Fibroblast of pulmonary artery (primary cell): ENCODE measurements around the gene NR2F1-AS1.
A peak's percentile ranks its signal among the peaks of the same experiment; 100 is the strongest.

Experiments
- DNase-seq: peaks from one replicate; pipeline ENCODE4 v3.0.0-alpha.2; 2010; ENCODE audit warnings: low read depth
- H3K4me3 ChIP-seq: replicated peaks from 2 replicates; pipeline ENCODE4 v1.5.1; 2011; ENCODE audit warnings: low read depth, mild to moderate bottlenecking, control low read depth, low read length, moderate library complexity
- TF ChIP-seq, protein P1 (sequence below): IDR thresholded peaks from 2 replicates; pipeline ENCODE4 v1.5.1; 2011; ENCODE audit warnings: mild to moderate bottlenecking, control low read depth, low read length, inconsistent platforms; ENCODE audit errors: missing control alignments

Gene NR2F1-AS1

DNA sequence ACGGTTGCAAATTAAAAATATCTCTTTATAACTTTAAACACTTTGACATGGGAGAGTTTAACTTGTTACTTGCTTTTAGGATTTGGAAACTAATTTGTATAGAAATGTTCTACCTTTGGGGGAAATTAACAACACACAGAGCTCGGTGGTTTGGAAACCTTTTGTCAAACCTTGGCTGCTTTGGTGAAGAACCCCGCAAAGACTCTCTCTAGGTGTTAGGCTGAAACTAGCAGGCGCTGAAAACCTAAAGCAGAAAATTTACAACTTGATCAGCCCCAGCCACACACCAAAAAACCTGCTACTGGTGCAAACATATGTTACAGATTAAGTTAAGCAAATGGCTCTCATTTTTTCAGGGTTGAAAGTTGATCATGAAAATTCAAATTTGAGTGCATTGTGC lies 27.8 kb upstream of the NR2F1-AS1 start:
- H3K4me3 ChIP-seq, result no peak overlapping the region
- TF ChIP-seq, protein P1, sequence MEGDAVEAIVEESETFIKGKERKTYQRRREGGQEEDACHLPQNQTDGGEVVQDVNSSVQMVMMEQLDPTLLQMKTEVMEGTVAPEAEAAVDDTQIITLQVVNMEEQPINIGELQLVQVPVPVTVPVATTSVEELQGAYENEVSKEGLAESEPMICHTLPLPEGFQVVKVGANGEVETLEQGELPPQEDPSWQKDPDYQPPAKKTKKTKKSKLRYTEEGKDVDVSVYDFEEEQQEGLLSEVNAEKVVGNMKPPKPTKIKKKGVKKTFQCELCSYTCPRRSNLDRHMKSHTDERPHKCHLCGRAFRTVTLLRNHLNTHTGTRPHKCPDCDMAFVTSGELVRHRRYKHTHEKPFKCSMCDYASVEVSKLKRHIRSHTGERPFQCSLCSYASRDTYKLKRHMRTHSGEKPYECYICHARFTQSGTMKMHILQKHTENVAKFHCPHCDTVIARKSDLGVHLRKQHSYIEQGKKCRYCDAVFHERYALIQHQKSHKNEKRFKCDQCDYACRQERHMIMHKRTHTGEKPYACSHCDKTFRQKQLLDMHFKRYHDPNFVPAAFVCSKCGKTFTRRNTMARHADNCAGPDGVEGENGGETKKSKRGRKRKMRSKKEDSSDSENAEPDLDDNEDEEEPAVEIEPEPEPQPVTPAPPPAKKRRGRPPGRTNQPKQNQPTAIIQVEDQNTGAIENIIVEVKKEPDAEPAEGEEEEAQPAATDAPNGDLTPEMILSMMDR, result no peak
- no peak for DNase-seq

DNA sequence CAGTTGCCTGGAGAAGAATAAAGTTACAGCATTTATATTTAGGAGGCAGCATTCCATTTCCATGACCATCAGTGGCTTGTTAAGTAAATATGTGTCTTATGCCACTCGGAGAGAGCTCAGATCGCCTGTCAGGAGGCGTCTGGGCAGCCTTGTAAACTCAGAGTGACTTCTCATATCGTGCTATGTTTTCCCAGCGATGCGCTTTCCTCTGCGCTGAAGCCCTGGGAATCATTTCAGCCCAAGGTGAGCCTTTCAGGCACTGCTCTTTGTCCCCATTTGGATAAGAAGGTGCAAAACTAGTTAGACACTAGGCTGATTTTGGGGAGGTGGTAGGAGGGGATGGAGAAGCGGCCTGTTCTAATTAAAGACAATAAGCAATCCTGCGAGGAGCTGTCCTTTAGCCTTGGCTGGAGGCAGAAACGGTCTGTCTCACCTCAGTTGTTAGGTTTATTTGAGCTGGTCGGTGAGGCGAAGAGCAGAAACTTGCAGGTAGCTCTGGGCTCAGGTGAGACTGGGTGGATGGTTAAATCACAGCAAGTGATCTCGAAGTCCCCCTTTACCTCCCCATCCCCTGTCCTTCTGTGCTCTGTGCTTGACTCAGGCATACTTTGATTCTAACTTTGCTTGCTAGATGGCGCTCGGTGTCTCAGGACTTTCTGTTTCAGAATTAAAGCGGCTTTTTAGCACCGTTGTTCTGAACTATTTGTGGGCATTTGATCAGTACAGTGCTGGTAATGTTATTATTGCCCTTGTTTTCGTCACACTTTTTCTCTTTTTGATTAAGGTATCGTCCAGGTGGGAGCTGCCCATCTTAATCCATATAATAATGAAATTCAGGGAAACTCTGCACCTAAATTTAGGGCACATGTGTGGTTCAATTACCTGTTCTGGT lies 26.6 kb upstream of the NR2F1-AS1 start:
- DNase-seq, result peak; percentile 74
- TF ChIP-seq, protein P1, result peak; percentile 70

DNA sequence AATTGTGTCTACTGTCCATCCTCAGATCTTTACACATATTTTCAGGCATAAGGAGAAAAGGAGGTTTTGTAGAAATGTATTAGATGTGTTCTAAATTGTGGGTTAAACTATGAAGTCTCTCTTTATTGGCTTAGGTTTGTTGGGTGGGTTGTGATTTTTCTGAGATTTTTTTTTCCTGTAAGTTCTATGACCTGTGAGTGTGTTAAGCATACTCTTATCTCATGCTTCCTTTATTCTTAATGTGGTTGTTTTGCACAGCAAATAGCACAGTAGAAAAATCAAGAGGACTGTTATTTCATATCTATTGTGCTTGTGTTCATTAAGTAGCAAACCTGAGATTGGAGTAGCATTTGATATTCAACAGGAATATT lies 25.3 kb upstream of the NR2F1-AS1 start:
- TF ChIP-seq, protein P1, result no peak
- no peak overlapping the region for H3K4me3 ChIP-seq
- no peak for DNase-seq

More for the DNA sequence above, 26.6 kb upstream of the NR2F1-AS1 start:
- peak overlapping the region; percentile 21 for H3K4me3 ChIP-seq

DNA sequence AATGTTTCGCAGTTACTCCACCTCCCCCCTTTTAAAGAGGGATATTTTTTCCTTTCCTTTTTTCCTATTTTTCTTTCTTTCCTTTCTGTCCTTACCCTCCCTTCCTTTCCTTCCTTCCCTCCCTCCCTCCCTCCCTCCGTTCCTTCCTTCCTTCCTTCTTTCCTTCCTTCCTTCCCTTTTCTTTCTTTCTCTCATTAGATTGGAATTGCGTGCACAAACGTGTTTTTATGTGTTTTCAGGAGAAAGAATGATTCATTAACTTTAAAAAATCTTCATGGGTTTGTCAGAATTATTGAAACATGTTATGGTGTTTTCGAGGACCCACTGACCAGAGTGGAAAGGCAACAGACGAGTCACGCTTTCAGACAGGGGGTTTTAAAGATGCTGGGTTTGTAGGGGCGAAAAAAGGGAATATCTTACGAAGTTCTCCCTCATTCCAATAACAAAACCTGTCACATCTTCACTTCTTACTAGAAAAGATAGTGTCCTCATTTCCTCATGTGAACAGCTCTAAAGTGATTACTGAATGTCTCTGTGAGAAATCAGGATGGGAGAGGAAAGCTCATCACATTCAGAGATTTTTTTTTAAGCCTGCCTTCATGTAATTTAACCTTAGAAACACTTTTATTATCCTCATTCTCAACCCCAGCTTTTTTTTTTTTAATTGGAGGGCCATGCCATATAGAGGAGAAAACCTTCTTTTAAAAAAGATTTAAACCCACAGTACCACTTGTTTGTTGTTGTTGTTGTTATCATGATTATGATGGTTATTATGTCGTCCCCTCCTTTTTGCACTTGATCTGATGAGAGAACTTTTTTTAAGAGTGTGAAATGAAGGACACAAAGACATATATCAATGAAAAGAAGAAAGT lies 23.9 kb upstream of the NR2F1-AS1 start:
- no peak overlapping the region for H3K4me3 ChIP-seq
- DNase-seq, result no peak
- TF ChIP-seq, protein P1, result no peak

DNA sequence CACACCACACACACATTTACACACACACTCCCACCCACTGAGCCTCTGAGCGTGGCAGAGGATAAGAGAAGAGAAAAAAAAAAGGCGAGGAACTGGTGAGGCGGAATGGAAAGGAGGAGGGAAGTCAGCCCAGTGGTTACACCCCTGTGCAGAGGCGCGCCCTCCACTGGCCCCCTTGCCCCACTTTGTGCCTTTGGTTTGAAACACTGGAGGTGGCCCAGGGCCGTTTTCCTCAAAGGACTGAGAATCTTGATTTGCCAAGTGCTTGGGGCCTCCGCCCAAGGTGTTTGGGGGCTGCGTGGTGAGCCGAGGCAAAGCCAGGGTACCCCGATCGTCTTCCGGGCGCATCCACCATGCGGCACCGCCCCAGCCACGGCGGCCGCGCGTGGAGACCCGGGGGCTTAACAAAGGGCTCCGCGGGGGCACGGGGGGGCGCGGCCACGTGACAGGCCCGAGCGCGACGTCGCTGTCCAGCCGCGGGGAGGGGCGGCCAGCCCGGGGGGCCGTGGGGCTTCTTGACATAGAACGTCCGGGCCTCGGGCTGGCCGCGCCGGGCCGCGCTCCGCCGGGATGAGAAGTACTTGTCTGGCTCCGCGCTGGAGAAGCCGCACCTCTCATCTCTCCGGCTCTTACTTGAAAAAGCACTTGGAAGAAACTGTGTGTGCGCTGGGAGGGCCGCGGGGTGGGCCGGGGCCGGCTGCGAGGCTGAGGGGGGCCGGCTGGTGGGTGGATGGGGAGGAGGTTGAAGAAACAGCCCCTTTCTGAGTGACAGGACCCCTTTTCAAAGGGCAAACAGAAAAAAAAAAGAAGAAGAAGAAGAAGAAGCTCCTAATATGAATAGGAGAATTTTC lies 23.0 kb upstream of the NR2F1-AS1 start:
- TF ChIP-seq, protein P1, result no peak
- no peak for DNase-seq
- peak overlapping the region; percentile 13 for H3K4me3 ChIP-seq

DNA sequence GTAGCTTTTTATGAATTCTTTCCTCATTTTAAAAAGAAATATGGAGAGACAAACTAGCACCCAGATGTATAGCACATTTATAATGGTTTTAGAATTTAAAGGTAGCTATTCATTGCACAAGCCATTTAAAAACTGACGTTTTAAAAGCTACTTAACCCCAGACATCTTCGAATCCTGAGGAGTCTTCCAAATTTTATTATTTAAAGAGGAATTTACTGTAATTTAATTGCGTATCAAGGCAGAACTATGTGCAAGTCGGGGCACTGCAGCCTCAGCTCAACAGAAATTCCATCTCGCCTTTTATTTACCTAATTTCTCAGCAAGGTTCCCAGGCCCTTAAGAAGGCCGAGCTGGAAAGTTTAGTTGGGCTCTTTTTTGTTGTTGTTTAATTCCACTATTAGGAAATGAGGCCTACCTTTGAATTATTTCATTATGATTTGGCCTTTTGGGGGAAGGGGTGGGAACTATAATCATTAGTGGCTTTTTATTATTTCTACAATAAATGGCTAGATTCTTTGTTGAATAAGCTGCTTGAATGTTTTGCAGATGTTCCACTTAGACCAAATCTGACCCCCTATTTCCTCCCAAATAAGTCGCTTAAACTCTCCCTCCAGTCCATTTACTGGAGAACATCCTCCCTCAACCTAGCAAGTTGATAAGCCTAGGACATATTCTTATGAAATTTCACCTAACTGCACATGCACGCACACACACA lies 22.2 kb upstream of the NR2F1-AS1 start:
- TF ChIP-seq, protein P1, result no peak
- no peak overlapping the region for H3K4me3 ChIP-seq
- DNase-seq, result no peak
